NCI-H1092 (cell line): ENCODE data around the gene SLC12A4.
"Not testable (repeated sequence)": the region's sequence is repeated elsewhere in the genome, so short reads cannot be mapped to it uniquely, and the experiment has no call there.

ENCODE experiments used
- DNase-seq: peaks from one replicate; lab custom pipeline; 2025; lab: John Stamatoyannopoulos, UW

SLC12A4 gene

DNA sequence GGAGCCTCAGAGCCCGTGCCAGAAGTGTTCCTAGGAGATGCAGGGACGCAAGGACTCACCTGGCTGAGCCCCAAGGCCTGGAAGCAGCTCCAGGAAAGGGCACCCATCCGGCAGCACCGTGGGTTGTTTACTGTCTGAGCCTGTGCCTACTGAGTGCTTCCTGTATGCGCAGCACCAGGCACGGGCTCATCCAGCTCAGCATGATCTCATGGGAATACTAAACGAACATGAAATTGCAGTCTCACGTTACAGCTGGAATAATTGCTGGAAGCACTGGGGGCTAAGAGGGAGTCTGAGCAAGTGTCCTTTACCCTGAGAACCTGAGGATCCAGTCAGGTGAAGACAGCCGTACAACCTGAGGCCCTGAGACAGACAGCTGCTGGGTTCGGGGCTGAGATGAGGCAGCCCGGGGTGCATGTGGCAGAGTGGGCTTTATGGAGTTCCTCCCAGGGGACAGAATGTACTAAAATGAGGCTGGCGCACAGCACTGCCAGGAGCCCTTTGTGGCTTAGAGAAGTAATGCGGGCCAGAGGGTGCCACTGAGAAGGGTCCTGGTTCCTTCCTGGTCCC lies 42.2 kb downstream of the SLC12A4 start:
- DNase-seq, result peak; percentile 90

- no peak for DNase-seq
Measured at GRCh38 chr16:67924140-67924906, 44.1 kb downstream of the SLC12A4 start.

DNA sequence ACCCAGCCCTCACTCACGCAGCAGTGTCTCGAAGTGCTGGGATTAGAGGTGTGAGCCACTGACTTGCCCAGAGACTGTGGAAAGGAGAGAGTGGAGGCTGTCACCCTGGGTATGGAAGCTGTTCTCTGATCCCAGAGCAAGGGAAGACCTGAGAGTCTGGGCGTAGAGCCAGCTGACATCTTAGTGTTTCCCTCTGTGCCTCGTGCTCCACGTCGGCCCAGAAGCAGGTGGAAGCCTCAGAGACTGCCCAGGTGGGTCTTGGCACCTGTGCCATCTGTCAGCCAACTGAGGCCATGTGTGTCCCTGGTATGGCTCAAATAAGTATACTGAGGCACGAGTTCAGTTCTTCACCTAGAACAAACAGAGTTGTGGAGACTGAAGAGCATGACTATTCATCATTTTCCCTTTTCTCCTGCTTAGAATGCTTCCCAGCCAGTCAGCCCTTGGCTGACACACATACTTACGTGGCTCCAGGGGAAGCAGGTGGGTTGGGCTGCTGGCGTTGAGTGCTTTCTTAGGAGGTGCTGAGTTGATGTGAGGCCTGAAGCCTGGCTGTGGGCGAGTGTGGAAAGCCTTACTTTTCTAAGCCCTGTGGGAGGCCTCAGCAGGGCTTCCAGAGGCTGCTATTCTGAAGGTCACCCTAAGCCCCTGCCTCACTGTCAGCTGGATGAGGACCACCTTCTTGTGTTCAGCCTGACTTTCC lies 44.9 kb downstream of the SLC12A4 start:
- DNase-seq, result peak; percentile 88

GRCh38 chr16:67922740-67923139 lies 45.7 kb downstream of the SLC12A4 start:
- peak; percentile 96 for DNase-seq

DNA sequence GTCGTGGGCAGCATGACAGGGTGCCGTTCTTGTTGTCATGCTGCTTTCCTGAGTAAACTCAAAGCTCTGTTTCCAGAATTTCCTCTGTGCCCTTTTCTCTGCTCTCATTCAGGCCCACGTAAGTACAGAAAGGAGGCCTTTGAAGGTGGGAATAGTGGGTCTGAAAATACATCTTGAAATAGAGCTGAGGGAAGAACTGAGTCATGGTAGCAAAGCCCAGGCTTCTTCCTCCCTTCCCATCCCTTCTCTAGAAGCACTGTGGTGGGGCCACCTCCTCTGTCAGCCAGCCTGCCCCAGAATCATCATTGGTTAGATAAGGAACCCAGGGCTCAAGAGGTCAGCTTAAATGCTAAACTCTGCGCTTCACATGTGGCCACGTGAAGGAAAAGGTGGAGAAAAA lies 46.2 kb downstream of the SLC12A4 start:
- no peak for DNase-seq

- DNase-seq, result no peak
Measured at GRCh38 chr16:67919622-67920221, 48.7 kb downstream of the SLC12A4 start.

GRCh38 chr16:67917852-67918236 lies 50.6 kb downstream of the SLC12A4 start:
- no peak for DNase-seq

DNA sequence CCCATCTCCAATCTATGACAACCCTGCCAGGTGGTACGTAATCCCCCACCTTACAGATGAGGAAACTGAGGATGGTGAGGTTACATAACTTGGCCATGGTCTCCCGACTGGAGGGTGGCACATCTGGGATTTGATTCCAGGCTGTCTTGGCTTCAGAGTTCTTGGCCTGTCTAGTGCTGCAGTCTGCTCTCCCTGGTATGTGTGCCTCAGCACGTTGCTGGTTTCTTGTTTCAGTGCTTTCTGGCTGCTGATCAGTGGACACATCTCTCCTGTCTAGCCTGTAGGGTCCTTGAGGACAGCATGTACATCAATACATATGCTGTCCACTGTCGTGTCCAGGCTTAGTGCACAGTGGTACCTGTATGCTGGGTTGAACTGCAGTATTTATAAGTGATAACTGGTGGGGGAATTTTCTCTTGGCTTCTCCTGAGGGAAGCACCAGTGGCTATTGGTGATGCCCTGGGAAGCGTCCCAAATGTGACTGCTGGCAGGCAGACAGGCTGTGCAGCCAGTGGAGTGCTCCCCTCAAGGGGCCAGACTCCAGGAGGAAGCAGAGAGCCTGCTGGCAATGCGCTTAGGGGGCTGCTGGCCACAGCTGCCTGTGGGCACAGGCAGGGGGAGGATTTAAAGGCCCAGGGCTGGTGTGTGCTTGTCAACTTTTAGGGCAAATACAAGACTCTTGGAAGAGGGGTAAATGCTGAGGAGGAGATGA lies 51.1 kb downstream of the SLC12A4 start:
- DNase-seq, result peak; percentile 68

DNA sequence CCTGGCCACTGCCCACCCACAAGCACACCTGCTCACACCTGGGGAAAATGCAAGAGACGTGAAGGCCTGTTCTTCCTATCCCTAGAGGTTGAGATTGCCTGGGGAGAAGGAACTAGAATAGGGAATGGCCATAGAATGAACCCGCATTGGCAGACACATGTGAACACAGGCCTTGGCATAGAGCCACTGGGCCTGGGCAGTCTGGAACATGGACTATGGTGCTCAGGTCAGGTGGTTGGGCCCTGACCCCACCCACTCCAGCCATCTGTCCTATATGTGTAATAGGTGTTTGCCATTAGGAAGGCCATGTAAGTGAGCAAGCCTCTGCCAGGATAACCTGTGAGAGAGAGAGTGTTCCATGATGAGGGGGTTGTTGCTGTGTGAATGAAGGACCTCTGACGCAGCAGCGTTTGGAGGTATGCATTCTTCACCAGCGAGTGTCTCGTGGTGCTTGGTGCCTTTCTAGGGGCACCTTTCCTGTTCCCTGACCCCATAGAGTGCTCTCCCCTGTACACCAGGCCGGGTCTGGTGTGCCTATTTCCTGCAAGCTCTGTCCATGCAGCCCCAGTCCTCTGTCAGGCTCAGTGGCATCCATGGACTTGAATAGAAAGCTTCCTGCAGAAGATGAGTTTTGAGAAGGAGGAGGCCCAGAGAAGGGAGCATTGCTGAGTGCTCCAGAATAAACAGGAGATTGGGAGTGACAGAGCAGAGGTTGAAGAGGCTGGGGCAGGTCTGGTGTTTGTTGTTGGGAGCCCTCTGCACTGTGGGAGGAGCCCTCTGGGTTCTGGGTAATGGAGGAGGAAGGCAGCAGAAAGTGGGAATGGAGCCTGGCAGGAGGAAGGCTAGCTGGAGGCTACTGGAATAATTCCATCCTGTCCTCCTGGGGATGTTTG lies 52.4 kb downstream of the SLC12A4 start:
- DNase-seq, result no peak

DNA sequence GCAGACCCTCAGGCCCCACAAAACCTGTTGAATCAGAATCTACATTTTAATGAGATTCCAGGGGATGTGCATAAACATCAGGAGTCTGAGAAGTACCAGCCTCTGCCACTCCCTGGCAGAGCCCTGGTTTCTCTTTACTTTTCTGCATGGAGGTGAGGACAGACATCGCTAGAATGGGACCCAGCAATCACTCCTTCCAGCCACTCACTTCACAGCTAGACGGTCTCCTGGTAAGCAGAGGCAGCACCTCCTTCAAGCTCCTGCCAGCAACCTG lies 53.0 kb downstream of the SLC12A4 start:
- DNase-seq, result not testable (repeated sequence)

GRCh38 chr16:67914758-67915495 lies 53.5 kb downstream of the SLC12A4 start:
- no peak for DNase-seq

- no peak for DNase-seq
Measured at GRCh38 chr16:67910158-67910557, 58.3 kb downstream of the SLC12A4 start.

GRCh38 chr16:67909056-67909742 lies 59.2 kb downstream of the SLC12A4 start:
- DNase-seq, result no peak

GRCh38 chr16:67907397-67908180 lies 60.8 kb downstream of the SLC12A4 start:
- DNase-seq, result no peak

DNA sequence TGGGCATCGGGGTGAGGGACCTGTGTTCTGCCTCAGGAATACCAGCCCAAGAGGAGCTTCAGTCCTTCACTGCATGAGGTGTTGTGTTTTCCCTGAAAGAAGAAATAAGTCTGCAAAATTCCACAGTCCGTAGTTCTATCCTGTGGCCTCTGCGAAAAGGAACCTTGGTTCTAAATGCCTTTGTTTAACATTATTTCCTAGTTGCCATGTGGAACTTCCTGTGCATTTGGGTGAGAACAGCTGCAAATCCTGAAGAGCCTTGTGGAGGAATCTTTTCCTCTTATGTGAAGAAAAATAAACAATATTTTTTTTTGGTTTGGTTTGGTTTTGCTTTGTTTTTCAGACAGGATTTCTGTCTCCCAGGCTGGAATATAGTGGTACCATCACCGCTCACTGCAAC lies 65.6 kb downstream of the SLC12A4 start:
- DNase-seq, result no peak

DNA sequence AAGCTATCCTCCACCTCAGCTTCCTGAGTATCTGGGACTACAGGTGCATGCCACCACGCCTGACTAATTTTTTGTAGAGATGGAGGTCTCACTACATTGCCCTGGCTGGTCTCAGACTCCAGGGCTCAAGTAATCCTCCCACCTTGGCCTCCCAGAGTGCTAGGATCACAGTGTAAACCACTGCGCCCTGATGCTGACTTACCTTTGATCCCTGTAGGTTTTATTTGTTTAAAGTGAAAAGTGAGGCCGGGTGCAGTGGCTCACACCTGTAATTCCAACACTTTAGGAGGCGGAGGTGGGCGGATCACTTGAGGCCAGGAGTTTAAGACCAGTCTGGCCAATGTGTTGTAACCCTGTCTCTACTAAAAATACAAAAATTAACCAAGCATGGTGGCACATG lies 66.7 kb downstream of the SLC12A4 start:
- DNase-seq, result no peak

DNA sequence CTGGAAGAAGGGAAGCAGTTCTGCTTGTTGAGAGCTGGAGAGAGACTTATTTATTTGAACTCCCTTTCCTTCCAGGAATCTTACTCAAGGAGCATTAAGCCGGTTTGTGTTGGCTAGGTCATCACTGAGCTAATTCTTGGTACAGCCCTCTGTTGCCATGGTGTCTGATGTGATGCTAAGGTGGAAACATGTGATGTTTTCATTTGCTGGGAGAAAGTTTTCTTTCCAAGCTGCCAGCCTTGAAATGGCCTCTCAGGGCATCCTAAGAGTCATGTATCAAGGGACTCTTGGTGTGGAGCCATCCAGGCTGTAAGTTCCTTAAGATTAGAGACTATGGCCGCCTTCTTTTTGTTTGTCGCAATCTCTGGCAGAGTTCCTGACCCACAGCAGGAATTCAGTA lies 71.2 kb downstream of the SLC12A4 start:
- DNase-seq, result no peak

DNA sequence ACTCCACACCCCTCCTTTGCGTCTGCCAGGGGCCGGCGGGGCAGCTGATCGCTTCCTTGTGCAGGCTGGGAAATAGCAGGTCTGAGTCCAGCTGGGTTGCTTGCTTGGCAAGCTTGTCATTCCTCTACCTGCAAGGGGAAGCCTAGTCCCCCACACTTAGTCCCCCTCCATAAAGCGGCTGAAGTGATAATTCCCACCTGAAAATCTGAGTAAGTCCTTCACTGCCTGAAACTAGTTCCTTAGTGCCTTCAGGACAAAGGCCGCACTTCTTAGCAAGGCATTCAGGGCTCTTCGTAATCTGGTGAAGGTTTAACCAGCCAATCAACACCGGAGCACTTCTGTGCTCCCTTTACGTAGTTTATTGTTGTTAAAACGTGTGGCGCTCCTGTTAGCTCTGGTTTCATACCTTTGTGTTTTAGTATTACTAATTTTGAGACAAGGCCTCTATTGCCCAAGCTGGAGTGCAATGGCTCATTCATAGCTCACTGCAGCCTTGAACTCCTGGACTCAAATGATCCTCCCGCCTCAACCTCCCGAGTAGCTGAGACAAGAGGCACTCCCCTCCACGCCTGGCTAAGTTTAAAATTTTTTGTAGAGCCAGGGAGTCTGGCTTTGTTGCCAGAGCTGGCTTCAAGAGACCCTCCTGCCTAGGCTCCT lies 74.6 kb downstream of the SLC12A4 start:
- DNase-seq, result no peak
